H9 (cell line): ENCODE results near the gene RAB11FIP4. TPM values are rescaled to one million over a fixed set of nuclear protein-coding genes. Genes with fewer than 3 reads are reported as not detected.

ENCODE experiments used
- DNase-seq: peaks from one replicate; pipeline ENCODE4 v3.0.0-alpha.2; 2017
- H2AFZ ChIP-seq: one replicate; pipeline ENCODE4 v1.6.1; 2013; ENCODE audit warnings: mild to moderate bottlenecking, low read length, control low read depth, moderate library complexity
- H2AK5ac ChIP-seq: 2 replicates; pipeline ENCODE4 v1.6.1; 2013; ENCODE audit warnings: low read length, control low read depth, mixed read lengths; ENCODE audit not compliant: insufficient read length
- H2BK120ac ChIP-seq: one replicate; pipeline ENCODE4 v1.6.1; 2013; ENCODE audit warnings: low read depth, mild to moderate bottlenecking, low read length, control low read depth, inconsistent platforms; ENCODE audit not compliant: poor library complexity, severe bottlenecking
- H2BK12ac ChIP-seq: 2 replicates; pipeline ENCODE4 v1.6.1; 2013; ENCODE audit warnings: low read length, control low read depth, mixed read lengths, low read depth; ENCODE audit not compliant: insufficient read length
- H2BK15ac ChIP-seq: 2 replicates; pipeline ENCODE4 v1.6.1; 2013; ENCODE audit warnings: low read depth, low read length, control low read depth
- H2BK20ac ChIP-seq: one replicate; pipeline ENCODE4 v1.6.1; 2013; ENCODE audit warnings: low read depth, mild to moderate bottlenecking, low read length, control low read depth, inconsistent platforms; ENCODE audit not compliant: poor library complexity, severe bottlenecking
- H2BK5ac ChIP-seq: 2 replicates; pipeline ENCODE4 v1.6.1; 2013; ENCODE audit warnings: low read length, control low read depth, mixed read lengths; ENCODE audit not compliant: insufficient read length
- H3K14ac ChIP-seq: 2 replicates; pipeline ENCODE4 v1.6.1; 2013; ENCODE audit warnings: low read length, control low read depth; ENCODE audit not compliant: insufficient read depth
- H3K18ac ChIP-seq: 2 replicates; pipeline ENCODE4 v1.6.1; 2013; ENCODE audit warnings: low read depth, mild to moderate bottlenecking, mixed read lengths, low read length, control low read depth; ENCODE audit not compliant: insufficient read length
- H3K23ac ChIP-seq: 2 replicates; pipeline ENCODE4 v1.6.1; 2013; ENCODE audit warnings: low read length, control low read depth, mixed read lengths, low read depth; ENCODE audit not compliant: insufficient read length
- H3K23me2 ChIP-seq: 2 replicates; pipeline ENCODE4 v1.6.1; 2013; ENCODE audit warnings: low read depth, mild to moderate bottlenecking, mixed read lengths, low read length, control low read depth; ENCODE audit not compliant: insufficient read length, poor library complexity, severe bottlenecking
- H3K27ac ChIP-seq: 2 replicates; pipeline ENCODE4 v1.5.1; 2013; ENCODE audit warnings: low read length, control low read depth, mixed read lengths, low read depth; ENCODE audit not compliant: insufficient read length
- H3K27me3 ChIP-seq: 2 replicates; pipeline ENCODE4 v1.6.1; 2013; ENCODE audit warnings: low read length, control low read depth, inconsistent platforms; ENCODE audit not compliant: insufficient read depth
- H3K4ac ChIP-seq: 2 replicates; pipeline ENCODE4 v1.6.1; 2013; ENCODE audit warnings: low read depth, mild to moderate bottlenecking, control low read depth, inconsistent platforms, low read length, moderate library complexity
- H3K4me1 ChIP-seq: 2 replicates; pipeline ENCODE4 v1.6.1; 2013; ENCODE audit warnings: low read length, control low read depth, inconsistent platforms; ENCODE audit not compliant: insufficient read depth
- H3K4me2 ChIP-seq: 2 replicates; pipeline ENCODE4 v1.6.1; 2013; ENCODE audit warnings: low read length, control low read depth, mixed read lengths; ENCODE audit not compliant: insufficient read length, insufficient read depth
- H3K56ac ChIP-seq: 2 replicates; pipeline ENCODE4 v1.6.1; 2013; ENCODE audit warnings: low read depth, mild to moderate bottlenecking, mixed read lengths, low read length, control low read depth; ENCODE audit not compliant: insufficient read length
- H3K79me1 ChIP-seq: 2 replicates; pipeline ENCODE4 v1.6.1; 2013; ENCODE audit warnings: low read depth, mild to moderate bottlenecking, moderate library complexity, low read length, control low read depth, inconsistent platforms; ENCODE audit not compliant: insufficient read depth, poor library complexity, severe bottlenecking
- H3K79me2 ChIP-seq: 2 replicates; pipeline ENCODE4 v1.6.1; 2013; ENCODE audit warnings: low read length, control low read depth, inconsistent platforms; ENCODE audit not compliant: insufficient read depth
- H3K9ac ChIP-seq: 2 replicates; pipeline ENCODE4 v1.6.1; 2013; ENCODE audit warnings: low read length, control low read depth, mixed read lengths; ENCODE audit not compliant: insufficient read length; ENCODE audit errors: extremely low read depth
- H3K9me3 ChIP-seq: one replicate; pipeline ENCODE4 v1.6.1; 2013; ENCODE audit warnings: low read depth, low read length, inconsistent platforms; ENCODE audit not compliant: control insufficient read depth
- H3T11ph ChIP-seq: one replicate; pipeline ENCODE4 v1.6.1; 2013; ENCODE audit warnings: mild to moderate bottlenecking, low read length, control low read depth, inconsistent platforms
- H4K20me1 ChIP-seq: one replicate; pipeline ENCODE4 v1.6.1; 2013; ENCODE audit not compliant: control insufficient read depth, insufficient read length, insufficient read depth
- H4K5ac ChIP-seq: 2 replicates; pipeline ENCODE4 v1.6.1; 2013; ENCODE audit warnings: low read depth, mild to moderate bottlenecking, mixed read lengths, low read length, control low read depth; ENCODE audit not compliant: insufficient read length
- H4K8ac ChIP-seq: replicated peaks from 2 replicates; pipeline ENCODE4 v1.6.1; 2013; ENCODE audit warnings: low read length, control low read depth, mixed read lengths, low read depth; ENCODE audit not compliant: insufficient read length
- H4K91ac ChIP-seq: 2 replicates; pipeline ENCODE4 v1.6.1; 2013; ENCODE audit warnings: low read depth, mild to moderate bottlenecking, moderate library complexity, mixed read lengths, low read length, control low read depth; ENCODE audit not compliant: insufficient read length
- H3K27ac Mint-ChIP-seq, 3 experiments: 2 replicates in 2 of 3; 3 replicates in 1 of 3; pipeline ENCODE4 v1.8.0; 2020 to 2021; ENCODE audit warnings: mixed read lengths in 3 of 3, mild to moderate bottlenecking in 1 of 3, moderate library complexity in 1 of 3
- H3K27me3 Mint-ChIP-seq: 2 replicates; pipeline ENCODE4 v1.8.0; 2021; ENCODE audit warnings: low read depth, mild to moderate bottlenecking, moderate library complexity, mixed read lengths
- H3K36me3 Mint-ChIP-seq, 3 experiments: 2 replicates in 2 of 3; 3 replicates in 1 of 3; pipeline ENCODE4 v1.8.0; 2020 to 2021; ENCODE audit warnings: low read depth in 3 of 3, mixed read lengths in 3 of 3; ENCODE audit not compliant: insufficient read depth in 1 of 3
- H3K4me1 Mint-ChIP-seq, 2 experiments: 2 replicates each; pipeline ENCODE4 v1.8.0; 2020; ENCODE audit warnings: mixed read lengths in 2 of 2
- H3K4me3 Mint-ChIP-seq, 2 experiments: 2 replicates in 1 of 2; 3 replicates in 1 of 2; pipeline ENCODE4 v1.8.0; 2020 to 2021; ENCODE audit warnings: mild to moderate bottlenecking in 2 of 2, mixed read lengths in 2 of 2, moderate library complexity in 1 of 2
- H3K9me3 Mint-ChIP-seq, 2 experiments: 2 replicates in 1 of 2; 3 replicates in 1 of 2; pipeline ENCODE4 v1.8.0; 2020; ENCODE audit warnings: mild to moderate bottlenecking in 2 of 2, mixed read lengths in 2 of 2, moderate library complexity in 1 of 2
- WGBS: extraction: QIAGEN DNeasy Blood & Tissue Kit; methylation state at CpG from one replicate; pipeline ENCODE4 v1.1.7; 2013; ENCODE audit warnings: missing lambda C conversion rate, low lambda C conversion rate, mixed read lengths; ENCODE audit not compliant: insufficient read length; ENCODE audit errors: extremely low coverage; 5-methylcytosine and 5-hydroxymethylcytosine counted together
- total RNA-seq: library from RNA; stranded (reverse); gene quantifications from 2 replicates; pipeline ENCODE4 v1.2.1, GENCODE V29; 2021
- TF ChIP-seq, protein P1 (sequence below): fragments of 200-600 bp; sonication (generic); conservative IDR thresholded peaks from 3 replicates; pipeline ENCODE4 v1.8.0; 2021; ENCODE audit warnings: antibody characterized with exemption, mild to moderate bottlenecking

The RAB11FIP4 gene
- total RNA-seq, 1 experiment from 2014 or later = 25.7 TPM

DNA sequence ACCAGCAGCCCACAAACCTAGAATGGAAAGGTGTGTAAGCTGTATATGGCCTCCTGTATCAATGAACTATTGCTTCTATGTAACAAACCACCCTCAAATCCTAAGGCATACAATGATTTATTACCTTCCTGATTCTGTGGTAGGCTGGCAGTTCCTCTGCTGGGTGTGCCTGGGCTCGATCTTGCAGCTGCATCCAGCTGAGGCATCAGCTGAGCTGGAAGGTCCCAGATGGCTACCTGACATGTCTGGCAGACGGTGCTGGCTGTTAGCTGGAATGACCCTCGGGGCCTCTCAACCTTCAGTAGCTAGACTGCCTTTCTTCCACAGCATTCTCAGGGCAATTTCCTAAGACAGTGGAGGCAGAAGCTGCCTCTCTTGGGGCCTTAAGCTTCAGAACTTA is 152.7 kb downstream of the RAB11FIP4 start:
- no peak overlapping the region for H3K4me3 Mint-ChIP-seq
- Histone ChIP-seq H2BK20ac (no peak overlapping the region), H3K9me3 (no peaks in the 10 kb centered on the region), H3K27ac (no peak overlapping the region), H3K79me2 (no peaks in the 10 kb centered on the region), H3K4me1 (0 out of 2 replicates have a peak, but pooled peaks cover 2% of the 10 kb centered on the region), H2AK5ac (no peak overlapping the region), H2BK5ac (no peak overlapping the region), H2AFZ (no peak overlapping the region), H4K91ac (no peak overlapping the region), H3K4ac (no peak overlapping the region), H3K23me2 (peaks cover 6% of the 10 kb centered on the region), H2BK12ac (no peak overlapping the region), H3K9ac (no peak overlapping the region), H4K20me1 (no peaks in the 10 kb centered on the region), H3K56ac (no peak overlapping the region), H3K23ac (no peak overlapping the region), H3T11ph (no peak overlapping the region), H3K14ac (no peak overlapping the region), H3K27me3 (no peaks in the 10 kb centered on the region), H2BK15ac (no peak overlapping the region), H3K4me2 (no peak overlapping the region), H2BK120ac (no peak overlapping the region), H4K8ac (no peak overlapping the region), H3K18ac (no peak overlapping the region), H3K79me1 (no peaks in the 10 kb centered on the region), H4K5ac (no peak overlapping the region)
- peaks cover 6% of the 10 kb centered on the region in 2 experiments; a peak in 1 of 4 replicates for H3K4me1 Mint-ChIP-seq
- no peaks in the 10 kb centered on the region; the same call in none of the 2 replicates for H3K27me3 Mint-ChIP-seq
- 0 out of 5 replicates have a peak, but pooled peaks cover 0 to 3% of the 10 kb centered on the region in 2 experiments for H3K9me3 Mint-ChIP-seq
- H3K27ac Mint-ChIP-seq = no peak overlapping the region
- no peak for DNase-seq
- no peaks in the 10 kb centered on the region; a peak in 1 of 7 replicates for H3K36me3 Mint-ChIP-seq
- TF ChIP-seq, protein P1, sequence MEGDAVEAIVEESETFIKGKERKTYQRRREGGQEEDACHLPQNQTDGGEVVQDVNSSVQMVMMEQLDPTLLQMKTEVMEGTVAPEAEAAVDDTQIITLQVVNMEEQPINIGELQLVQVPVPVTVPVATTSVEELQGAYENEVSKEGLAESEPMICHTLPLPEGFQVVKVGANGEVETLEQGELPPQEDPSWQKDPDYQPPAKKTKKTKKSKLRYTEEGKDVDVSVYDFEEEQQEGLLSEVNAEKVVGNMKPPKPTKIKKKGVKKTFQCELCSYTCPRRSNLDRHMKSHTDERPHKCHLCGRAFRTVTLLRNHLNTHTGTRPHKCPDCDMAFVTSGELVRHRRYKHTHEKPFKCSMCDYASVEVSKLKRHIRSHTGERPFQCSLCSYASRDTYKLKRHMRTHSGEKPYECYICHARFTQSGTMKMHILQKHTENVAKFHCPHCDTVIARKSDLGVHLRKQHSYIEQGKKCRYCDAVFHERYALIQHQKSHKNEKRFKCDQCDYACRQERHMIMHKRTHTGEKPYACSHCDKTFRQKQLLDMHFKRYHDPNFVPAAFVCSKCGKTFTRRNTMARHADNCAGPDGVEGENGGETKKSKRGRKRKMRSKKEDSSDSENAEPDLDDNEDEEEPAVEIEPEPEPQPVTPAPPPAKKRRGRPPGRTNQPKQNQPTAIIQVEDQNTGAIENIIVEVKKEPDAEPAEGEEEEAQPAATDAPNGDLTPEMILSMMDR = no peak
- WGBS = no CpG with 5 or more reads among the region's 3 CpGs
